Activated CD4-positive, CD25-positive, alpha-beta regulatory T cell treated with anti-CD3 and anti-CD28 coated beads, Interleukin-2, amount 50 U/mL, for 16 hours (primary cell): ENCODE results near the gene ASRGL1.

ENCODE experiments used
- DNase-seq: peaks from one replicate; pipeline ENCODE4 v3.0.0-alpha.2; 2020; ENCODE audit warnings: low read depth, low spot score

Gene ASRGL1

DNA sequence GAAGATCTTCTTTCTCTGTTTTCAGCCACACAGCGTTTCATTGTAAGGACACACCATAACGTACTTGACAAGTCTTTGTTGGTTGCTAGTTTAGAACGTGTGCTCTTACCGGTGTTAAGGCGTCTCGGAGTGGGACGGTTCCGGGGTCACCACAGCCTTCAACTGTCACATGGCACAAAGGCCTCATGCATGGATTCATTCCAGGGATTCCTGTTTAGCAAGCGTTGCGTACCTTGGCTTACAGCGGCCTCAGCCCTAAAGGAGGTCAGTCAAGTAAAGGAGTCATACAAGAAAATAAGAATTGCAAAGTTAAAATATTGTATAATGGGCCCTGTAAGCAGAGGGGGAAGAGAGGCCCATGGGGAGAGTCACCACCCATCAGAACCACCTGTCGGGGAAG lies 79.3 kb downstream of the ASRGL1 start:
- DNase-seq = no peak

DNA sequence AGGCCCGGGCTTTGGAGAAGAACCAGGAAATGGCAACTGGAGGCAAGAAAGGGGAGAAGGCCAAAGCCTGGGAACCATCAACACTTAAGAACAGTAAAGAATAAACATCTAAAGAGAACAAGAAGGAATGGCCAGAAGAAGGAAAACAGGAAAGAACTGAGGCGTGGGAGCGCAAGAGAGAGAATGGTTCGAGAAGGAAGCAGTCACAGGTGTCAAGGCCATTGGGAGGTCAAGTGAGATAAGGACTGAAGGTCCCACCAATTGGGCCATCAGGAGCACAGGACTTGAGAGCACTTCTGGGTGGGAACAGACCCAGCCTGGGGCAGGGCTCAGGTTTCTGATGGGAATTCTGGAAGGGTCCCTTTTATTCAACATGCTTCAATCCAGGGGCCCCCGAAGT lies 80.9 kb downstream of the ASRGL1 start:
- no peak for DNase-seq

DNA sequence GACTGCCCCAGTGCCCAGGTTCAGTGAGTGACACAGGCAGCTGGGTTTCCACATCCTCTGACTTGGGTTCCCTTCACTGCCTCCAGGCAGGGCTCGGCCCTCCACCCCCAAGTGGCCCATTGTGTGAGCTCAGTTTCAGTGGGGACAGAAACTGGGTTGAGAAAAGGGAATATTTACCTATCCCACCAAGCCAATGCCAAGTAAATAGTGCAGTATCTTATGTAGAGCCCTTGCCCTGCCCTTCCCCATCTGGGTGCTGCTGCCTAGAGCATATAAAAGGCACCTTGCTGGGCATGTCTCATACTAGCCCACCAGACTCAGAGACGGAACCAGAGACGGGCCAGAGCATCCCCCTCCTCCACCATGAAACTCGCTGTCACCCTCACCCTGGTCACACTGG lies 81.5 kb downstream of the ASRGL1 start, which contains the start of gene SCGB1A1:
SCGB1A1 (plus strand) TSS at position 301 of the 400 bp plus-strand sequence; CDS start at position 364, 63 bp downstream.
- DNase-seq = no peak

DNA sequence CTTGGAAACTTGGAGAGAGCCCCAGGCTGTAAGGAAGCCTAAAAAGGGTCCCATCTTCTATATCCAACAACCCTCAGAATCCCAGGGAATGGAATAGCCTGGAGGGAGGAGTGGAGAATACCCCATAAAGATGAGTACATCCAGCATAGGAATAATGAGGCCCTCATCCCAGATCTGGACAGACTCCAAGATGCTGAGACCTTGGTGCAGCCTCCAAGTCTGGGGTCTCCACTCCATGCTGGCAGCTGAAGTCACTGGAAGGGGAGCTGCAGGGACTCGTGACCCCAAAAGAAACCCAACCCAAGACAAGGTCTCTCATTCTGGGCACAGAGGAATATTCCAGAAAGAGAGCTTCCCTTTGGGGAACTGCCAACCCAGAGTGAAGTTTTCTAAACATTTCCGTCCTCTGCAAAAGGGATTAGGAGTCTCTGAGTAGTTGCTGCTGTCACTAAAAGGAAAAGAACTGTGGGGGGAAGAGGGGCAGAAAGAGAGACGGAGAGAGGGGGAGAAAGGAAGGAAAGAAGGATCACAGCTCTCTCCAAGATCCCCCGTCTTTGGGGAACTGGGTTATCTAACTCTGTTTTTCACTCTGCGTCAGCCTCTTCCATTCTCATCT lies 82.2 kb downstream of the ASRGL1 start:
- DNase-seq = no peak

DNA sequence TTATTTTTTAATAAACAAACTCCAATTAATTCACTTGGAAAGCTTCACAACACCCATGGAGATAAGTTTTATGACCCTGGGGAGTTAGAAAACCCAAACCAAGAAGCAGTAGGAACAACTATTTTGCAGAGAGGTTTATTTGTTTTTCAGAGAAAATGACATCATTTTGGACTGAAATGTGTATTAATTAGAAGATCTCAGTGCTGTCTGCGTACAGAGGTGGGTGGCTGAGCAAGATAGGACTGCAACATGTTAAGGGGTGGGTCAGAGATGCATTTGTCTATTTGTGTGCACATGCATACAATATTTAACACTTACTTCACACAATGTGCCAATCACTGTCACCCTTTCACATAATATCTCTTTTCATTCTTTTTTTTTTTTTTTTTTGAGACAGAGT lies 82.7 kb downstream of the ASRGL1 start:
- DNase-seq = no peak

DNA sequence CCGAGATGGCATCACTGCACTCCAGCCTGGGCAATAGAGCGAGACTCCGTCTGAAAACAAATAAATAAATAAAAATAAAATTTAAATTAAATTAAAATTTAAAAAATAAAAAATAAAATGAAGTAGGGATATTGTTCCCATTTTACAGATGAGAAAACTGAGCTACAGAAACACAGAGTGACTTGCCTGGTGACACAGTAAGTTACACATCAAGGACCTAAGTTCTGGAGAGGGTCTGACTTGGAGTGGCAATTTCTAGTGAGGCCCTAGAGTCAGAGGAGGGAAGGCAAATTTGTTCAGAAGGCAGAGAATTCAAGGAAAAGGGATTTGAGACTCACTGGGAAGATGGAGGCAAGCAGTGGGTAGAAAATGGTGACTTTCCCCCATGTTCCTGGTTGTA lies 83.6 kb downstream of the ASRGL1 start:
- DNase-seq = no peak

DNA sequence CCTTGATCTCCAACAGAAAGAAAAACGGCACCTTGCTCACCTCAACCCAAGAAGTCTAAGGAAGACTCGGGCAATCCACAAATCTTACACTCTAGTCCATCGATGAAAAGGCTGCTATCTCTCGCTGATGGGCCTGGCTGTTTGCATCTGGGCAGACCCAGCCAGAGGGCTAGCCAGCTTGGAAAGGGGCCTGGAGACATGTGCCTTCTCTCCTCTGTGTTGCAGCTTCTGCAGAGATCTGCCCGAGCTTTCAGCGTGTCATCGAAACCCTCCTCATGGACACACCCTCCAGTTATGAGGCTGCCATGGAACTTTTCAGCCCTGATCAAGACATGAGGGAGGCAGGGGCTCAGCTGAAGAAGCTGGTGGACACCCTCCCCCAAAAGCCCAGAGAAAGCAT lies 84.7 kb downstream of the ASRGL1 start:
- no peak for DNase-seq

DNA sequence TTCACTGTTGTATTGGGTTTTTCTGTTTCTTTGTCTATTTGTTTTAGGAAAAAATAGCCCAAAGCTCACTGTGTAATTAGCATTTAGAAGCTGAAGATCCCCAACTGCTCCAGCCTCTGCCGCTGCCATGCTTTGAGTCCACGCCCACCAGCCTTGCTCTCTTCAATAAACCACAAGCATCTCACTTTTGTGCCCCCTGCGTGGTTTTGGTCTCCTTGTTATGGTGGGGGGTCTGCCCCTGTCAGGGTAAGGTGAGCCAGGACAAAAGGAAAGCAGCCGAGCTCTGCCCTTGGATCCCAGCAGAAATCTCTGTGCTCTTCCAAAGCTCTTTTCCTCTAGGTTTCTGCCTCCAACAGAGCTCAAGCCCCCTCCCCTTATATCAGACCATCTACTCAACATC lies 85.8 kb downstream of the ASRGL1 start:
- no peak for DNase-seq

DNA sequence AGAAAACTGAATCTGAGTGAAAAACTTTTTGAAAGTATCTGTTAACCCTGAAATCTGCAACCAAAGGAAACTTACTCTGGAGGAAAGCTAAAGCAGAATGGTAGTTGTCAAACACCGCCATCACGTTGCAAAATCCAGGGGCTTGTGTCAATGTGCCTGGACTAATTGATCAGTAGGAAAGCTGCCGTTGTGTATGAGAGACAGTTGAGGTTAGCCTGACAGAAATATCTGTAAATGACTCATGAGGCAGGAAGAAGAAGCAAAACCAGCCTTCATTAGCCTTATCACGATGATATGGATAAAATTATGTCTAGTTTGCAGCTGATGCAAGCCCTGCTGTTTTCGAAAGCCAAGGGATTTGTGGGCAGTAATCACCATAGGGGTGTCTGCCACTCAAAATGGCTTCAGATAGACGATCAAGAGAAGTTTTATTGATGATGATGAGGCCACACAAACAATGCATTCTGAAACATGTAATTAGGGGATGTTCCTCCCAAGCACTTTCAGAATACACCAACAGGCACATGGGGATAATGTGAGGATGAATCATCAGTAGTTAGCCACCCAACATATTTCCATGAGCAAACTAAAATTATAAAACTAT lies 90.5 kb downstream of the ASRGL1 start:
- DNase-seq = no peak

DNA sequence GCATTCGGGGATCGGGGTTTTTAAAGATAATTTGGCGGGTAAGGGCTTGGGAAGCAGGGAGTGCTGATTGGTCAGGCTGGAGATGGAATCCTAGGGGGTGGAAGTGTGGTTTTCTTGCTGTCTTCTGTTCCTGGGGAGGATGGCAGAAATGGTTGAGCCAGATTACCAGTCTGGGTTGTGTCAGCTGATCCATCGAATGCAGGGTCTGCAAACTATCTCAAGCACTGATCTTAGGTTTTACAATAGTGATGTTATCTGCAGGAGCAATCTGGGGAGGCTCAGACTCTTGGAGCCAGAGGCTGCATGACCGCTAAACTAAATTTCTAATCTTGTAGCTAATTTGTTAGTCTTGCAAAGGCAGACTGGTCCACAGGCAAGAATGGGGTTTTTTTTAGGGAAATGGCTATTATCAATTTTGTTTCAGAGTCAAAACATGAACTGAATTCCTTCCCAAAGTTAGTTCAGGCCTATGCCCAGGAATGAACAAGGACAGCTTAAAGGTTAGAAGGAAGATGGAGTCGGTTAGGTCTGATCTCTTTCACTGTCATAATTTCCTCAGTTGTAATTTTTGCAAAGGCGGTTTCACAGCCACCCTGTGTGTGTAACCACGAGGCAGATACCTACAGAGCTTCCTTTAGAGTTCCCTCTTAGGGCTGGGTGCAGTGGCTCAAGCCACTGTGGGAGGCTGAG lies 91.8 kb downstream of the ASRGL1 start:
- no peak for DNase-seq

DNA sequence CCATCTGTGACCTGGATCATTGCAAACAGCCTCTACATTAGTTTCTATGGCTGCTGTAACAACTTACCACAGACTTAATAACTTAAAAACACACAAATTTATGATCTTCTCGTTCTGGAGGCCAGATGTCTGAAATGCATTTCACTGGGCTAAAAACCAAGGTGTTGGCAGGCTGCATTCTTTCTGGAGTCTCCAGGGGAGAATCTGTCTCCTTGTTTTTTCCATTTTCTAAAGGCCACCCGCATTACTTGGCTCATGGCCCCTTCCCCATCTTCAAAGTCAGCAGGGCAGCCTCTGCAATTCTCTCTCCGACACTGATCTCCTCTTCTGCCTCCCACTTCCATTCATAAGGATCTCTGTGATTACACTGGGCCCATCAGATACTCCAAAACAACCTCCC lies 93.2 kb downstream of the ASRGL1 start:
- DNase-seq = no peak

DNA sequence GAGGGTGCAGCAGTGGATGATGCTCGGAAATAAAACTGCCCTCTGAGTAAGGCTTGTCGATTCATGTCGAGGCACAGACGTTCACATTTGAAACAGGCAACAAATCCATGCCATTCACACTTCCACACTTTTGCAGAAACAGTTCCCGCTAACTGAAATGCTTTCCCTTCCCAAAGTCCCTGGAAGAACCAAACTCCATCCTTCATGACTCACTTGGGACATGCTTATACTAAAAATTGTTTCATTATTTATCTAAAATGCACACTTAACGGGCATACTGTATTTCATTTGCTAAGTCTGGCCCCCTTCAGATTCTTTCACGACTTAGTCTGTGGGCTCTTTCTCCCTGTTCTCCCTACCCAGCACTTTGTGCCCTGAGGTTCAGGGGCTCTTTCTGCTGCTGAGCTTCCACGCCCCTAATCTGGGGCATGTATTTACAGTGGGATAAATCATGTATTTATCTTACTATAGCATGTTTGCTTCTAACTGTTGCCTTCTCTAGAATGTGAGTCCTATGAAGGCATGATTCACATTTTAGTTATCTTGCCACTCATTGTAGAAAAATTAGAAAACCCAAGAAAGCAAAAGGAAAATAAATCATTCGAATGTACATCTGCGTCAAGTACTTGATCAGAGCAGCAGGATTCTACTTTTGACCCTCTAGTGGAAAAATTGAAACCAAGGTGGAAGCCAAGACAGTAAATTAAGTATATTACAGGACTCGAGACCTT lies 94.1 kb downstream of the ASRGL1 start:
- no peak for DNase-seq

DNA sequence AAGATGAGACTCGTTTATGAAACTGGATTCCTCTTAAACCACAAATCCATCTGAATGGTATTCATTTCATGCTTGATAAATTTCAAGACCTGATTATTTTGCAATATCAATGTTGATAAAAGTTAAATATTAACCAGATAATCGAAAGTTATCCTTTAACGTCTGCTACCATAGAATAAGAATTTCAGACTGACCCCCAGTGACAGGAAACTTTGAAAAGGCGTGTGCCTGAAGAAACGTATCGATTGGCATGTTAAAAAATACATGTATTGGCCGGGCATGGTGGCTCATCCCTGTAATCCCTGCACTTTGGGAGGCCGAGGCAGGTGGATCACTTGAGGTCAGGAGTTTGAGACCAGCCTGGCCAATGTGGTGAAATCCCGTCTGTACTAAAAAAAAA lies 95.4 kb downstream of the ASRGL1 start:
- no peak for DNase-seq

DNA sequence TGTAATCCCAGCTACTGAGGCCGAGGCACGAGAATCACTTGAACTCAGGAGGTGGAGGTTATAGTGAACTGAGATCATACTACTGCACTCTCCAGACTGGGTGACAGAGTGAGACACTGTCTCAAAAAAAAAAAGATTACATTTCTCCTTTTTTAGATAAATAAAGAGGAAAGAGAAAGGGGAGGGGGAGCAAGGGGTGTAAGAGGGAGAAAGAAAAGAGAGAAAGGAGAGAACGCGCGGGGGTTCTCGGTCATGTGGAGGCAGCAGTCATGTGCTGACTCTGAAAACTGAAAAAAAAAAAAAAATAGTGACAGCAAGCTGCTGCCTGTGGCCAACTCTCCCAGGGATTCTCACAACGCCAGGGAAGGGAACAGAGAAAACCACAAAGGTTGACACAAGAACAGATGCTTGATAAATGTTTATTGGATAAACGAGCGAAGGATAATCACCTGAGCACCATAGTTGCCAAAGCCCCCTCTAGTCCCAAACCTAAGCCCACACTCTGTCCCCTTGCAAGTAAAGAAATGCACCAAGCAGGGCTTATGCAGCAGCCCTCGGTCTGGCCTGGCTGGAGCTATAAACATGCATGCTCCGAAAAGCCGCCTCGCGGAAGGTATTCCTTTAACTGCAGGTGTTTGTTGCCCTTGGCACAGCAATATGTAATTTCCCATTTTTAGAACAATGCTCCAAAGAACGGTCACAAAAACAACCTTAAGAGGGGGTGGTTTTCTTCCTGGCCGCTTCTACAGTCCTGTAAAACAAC lies 96.1 kb downstream of the ASRGL1 start:
- no peak for DNase-seq

DNA sequence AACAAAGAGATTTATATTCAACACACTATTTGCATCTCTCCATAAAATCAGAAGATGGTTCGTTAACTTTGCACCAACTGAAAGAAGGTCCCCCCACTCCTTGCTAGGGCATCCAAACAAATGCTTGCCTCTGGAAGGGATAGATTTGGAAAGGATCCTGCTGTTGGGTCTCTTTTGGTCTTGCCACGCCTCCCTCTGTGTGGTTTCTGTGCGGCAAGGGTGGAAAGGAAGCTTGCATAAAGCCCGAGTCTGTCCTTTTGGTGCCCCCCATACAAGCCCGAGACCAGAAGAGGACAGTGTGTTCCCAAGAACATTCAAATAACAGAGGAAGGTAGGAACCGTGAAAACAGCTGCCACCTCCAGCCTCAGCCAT lies 96.6 kb downstream of the ASRGL1 start:
- no peak for DNase-seq

DNA sequence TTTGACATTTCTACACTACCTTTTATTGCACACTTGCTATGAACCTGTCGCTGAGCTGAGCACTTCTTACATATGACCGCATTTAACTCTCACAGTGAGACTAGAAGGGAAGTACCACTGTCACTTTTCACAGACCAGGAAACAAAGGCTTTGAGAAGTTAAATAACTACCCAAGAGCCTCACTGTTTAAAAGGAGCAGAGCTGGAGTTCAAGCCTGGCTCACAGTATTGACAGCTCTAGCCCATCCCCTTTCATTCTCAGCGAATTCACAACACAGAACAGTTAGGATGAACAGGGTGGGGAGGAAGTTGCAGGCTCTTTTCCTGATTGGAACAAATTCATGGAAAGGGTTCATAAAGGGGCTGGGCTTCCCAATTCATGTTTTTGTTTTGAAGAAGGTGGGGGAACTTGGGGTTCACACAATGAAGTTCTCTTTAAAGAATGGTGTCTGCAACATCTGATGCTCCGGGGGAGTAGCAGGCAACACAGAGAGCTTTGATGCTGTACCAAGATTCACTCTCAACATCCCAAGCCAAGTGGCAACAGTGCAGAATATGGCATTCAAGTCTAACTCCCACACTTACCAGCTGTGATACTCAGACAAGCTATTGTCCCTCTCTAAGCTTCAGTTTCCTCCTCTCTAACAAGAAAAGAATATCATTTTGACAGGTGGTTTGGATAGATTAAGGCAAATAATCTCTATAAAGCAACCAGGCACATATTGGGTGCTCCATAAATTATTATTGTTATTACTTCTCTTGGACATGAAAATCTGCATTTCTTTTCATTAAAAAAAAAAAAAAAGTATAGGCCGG lies 98.8 kb downstream of the ASRGL1 start:
- DNase-seq = no peak

DNA sequence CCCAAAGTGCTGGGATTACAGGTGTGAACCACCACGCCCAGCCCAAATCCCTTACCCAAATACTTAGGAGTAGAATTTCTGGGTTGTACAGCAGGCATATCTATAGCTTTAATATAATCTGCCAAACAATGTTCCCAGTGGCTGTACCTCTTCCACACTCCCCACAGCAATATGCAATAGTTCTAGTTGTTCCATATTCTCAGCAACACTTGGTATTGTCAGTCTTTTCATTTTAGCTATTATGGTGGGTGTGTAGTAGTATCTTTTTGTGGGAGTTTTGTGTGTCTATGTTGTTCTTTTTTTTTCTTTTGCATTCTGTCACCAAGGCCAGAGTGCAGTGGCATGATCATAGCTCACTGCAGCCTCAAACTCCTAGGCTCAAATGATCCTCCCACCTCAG lies 100.4 kb downstream of the ASRGL1 start:
- no peak for DNase-seq

DNA sequence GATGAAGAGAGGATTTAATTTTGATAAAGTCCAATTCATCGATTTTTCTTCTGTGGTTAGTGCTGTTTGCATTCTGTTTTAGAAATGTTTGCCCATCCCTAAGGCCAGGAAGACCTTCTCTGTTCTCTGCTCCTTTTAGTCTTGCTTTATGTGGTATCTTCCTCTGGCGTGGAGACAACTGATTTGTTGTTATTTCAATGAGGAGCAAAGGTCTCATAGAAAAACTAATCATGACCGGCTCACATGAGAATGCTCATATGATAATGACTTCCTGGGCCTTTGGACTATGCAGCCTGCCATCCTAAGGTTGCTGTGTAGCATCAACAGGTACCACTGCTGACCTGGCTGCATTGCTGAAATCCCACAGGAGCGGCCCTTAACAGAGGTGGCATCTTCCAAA lies 101.4 kb downstream of the ASRGL1 start:
- no peak for DNase-seq

DNA sequence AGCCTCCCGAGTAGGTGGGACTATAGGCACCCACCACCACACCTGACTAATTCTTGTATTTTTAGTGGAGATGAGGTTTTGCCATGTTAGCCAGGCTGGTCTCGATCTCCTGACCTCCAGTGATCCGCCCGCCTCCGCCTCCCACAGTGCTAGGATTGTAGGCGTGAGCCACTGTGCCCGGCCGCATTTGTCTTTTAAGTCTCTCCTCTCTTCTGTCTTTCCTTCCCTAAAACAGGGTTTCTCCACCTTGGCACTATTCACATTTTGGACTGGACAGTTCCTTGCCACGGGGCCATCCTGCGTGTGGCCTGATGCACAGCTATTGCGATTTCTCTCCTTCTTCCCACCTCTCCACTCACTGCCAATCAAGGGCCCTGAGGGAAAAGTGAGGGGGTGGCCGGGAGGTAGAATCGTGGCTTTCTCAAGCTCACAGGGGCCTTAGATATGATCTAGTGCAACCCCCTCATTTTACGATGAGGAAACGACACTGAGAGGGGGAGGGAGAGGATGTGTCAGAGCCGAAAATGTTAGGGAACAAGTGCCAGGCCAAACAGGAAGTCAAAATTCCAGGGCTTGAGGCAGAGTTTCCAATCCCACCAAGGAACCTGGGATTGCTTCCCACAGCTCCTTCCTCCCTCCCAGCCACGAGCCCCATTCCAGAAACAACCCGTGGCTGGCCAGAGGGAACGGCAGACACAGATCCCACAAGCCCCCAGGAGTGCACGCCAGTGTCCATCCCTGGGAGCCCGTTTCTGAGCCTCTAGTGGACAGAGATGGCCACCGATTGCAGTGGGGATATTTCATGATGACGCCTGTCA lies 102.7 kb downstream of the ASRGL1 start:
- DNase-seq = no peak
